HG03066 (cell line): ENCODE measurements around the gene BRI3BP.

Source experiments
- ATAC-seq: cut with Tn5 transposase; IDR thresholded peaks from one replicate; pipeline ENCODE4 v1.9.1; 2021; ENCODE audit warnings: low read depth; ENCODE audit not compliant: unreplicated experiment

BRI3BP gene

GRCh38 chr12:124993626-124994436 is at the start of gene BRI3BP:
Gene BRI3BP (plus strand): TSS chr12:124993645. CDS start chr12:124993791, 146 bp downstream.
- ATAC-seq: peak; percentile 37

- no peak for ATAC-seq
These were observed 47.0 kb upstream of the BRI3BP start for GRCh38 chr12:124946447-124946793.

- no peak for ATAC-seq
These were observed 46.4 kb upstream of the BRI3BP start for GRCh38 chr12:124947013-124947412.

- no peak for ATAC-seq
These were observed 45.7 kb upstream of the BRI3BP start for GRCh38 chr12:124947561-124948398.

GRCh38 chr12:124949066-124949465 is 44.4 kb upstream of the BRI3BP start:
- ATAC-seq: no peak

GRCh38 chr12:124949779-124950728 is 43.4 kb upstream of the BRI3BP start:
- ATAC-seq: no peak

GRCh38 chr12:124952295-124952694 is 41.1 kb upstream of the BRI3BP start:
- ATAC-seq: no peak

- ATAC-seq: no peak
These were observed 40.6 kb upstream of the BRI3BP start for GRCh38 chr12:124952801-124953200.

- no peak for ATAC-seq
These were observed 39.6 kb upstream of the BRI3BP start for GRCh38 chr12:124953689-124954405.

- no peak for ATAC-seq
These were observed 38.7 kb upstream of the BRI3BP start for GRCh38 chr12:124954771-124955170.

- ATAC-seq: no peak
These were observed 36.9 kb upstream of the BRI3BP start for GRCh38 chr12:124956571-124956970.

GRCh38 chr12:124961055-124961454 is 32.4 kb upstream of the BRI3BP start:
- no peak for ATAC-seq

GRCh38 chr12:124963211-124963610 is 30.2 kb upstream of the BRI3BP start:
- ATAC-seq: no peak

GRCh38 chr12:124964251-124964650 is 29.2 kb upstream of the BRI3BP start:
- ATAC-seq: no peak

GRCh38 chr12:124964836-124965462 is 28.5 kb upstream of the BRI3BP start:
- ATAC-seq: no peak

- ATAC-seq: no peak
These were observed 26.3 kb upstream of the BRI3BP start for GRCh38 chr12:124967016-124967739.

GRCh38 chr12:124968656-124969055 is 24.8 kb upstream of the BRI3BP start:
- ATAC-seq: no peak

- no peak for ATAC-seq
These were observed 22.6 kb upstream of the BRI3BP start for GRCh38 chr12:124970647-124971402.
